ENCODE measurements around the gene ELL2.
"Not testable (repeated sequence)": the region's sequence is repeated elsewhere in the genome, so short reads cannot be mapped to it uniquely, and the experiment has no call there.

ELL2 gene

DNA sequence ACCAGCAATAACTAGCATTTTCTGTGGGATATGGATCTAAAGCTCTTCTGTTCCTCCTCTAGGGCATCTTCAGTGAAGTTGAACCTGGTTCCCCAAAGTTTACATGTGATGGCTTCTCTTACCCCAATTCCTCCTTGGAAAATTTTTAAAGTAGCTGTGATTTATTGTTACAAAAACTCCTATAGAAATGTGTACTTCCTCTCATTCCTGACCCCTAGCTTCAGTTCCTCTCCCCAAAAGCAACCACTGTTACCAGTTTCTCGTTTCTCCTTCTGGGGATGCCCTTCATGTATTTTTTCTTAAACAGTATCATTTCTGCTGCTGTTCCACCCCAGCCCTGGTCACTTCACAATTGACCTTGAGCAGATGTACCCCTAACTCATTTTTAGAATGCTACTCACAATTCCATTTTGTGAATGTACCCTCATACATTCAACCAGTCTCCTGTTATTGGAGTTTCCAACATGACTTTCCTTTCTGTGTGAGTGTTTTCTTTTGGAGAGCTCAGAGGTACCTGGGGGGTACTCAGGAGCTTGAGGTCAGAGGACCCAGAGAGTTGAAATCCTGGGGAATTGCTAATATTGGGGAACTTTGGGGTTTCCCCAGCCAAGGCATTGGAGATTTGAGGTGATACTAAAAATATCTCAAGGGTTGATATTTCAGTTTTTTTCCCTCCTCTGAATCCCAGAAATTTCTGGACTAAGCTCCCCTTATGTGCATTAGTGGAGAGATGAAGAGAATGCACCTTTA, 120.5 kb downstream of the ELL2 start:
- H2BK5ac ChIP-seq (ENCODE audit: low read length), result no peak overlapping the region
- H3K79me1 ChIP-seq (ENCODE audit: low read length), result no peaks in the 10 kb centered on the region
- no peak overlapping the region for H4K8ac ChIP-seq (ENCODE audit: low read depth, low read length)
- no peak overlapping the region for H3K9ac ChIP-seq (ENCODE audit: low read length)
- H3K4ac ChIP-seq (ENCODE audit: low read depth, low read length), result no peak overlapping the region
- no peak overlapping the region for H4K5ac ChIP-seq (ENCODE audit: low read length)
- no peak overlapping the region for H3K23ac ChIP-seq (ENCODE audit: low read length)
- H3K4me1 ChIP-seq (ENCODE audit: control insufficient read depth, low read depth, low read length), result no peaks in the 10 kb centered on the region
- H3K79me2 ChIP-seq (ENCODE audit: control insufficient read depth, insufficient read depth, low read length), result no peaks in the 10 kb centered on the region
- H3K4me2 ChIP-seq (ENCODE audit: low read length), result no peak overlapping the region
- H2BK120ac ChIP-seq (ENCODE audit: low read depth, low read length), result no peak overlapping the region
- no CpG with 5 or more reads among the region's 1 CpG for WGBS (ENCODE audit: extremely low coverage, insufficient coverage, low lambda C conversion rate)
- H2BK15ac ChIP-seq (replicated peaks; ENCODE audit: low read depth), result no peak overlapping the region
- H3K18ac ChIP-seq (ENCODE audit: low read length), result no peak overlapping the region
- no peaks in the 10 kb centered on the region for H3K27me3 ChIP-seq (ENCODE audit: insufficient read depth, low read length, poor library complexity)
- no peak overlapping the region for H2AK5ac ChIP-seq (ENCODE audit: low read length)
- no peak overlapping the region for H3K4me3 ChIP-seq (ENCODE audit: low read length)
- DNase-seq, result no peak
- H3K36me3 ChIP-seq (ENCODE audit: control insufficient read depth, insufficient read depth, low read length), result no peaks in the 10 kb centered on the region
- H3K27ac ChIP-seq (ENCODE audit: low read depth, low read length), result no peak overlapping the region
- no peak overlapping the region for H3K56ac ChIP-seq (ENCODE audit: low read length)

GRCh38 chr5:95839658-95840057, 122.0 kb downstream of the ELL2 start:
- Histone ChIP-seq H3K23ac (ENCODE audit: low read length) (no peak overlapping the region), H3K56ac (ENCODE audit: low read length) (no peak overlapping the region), H3K18ac (ENCODE audit: low read length) (no peak overlapping the region), H2BK15ac (replicated peaks; ENCODE audit: low read depth) (no peak overlapping the region), H3K27me3 (ENCODE audit: insufficient read depth, low read length, poor library complexity) (no peaks in the 10 kb centered on the region), H3K36me3 (ENCODE audit: control insufficient read depth, insufficient read depth, low read length) (no peaks in the 10 kb centered on the region), H3K4me1 (ENCODE audit: control insufficient read depth, low read depth, low read length) (no peaks in the 10 kb centered on the region), H2BK5ac (ENCODE audit: low read length) (no peak overlapping the region), H3K9ac (ENCODE audit: low read length) (no peak overlapping the region), H3K4me2 (ENCODE audit: low read length) (no peak overlapping the region), H3K4ac (ENCODE audit: low read depth, low read length) (no peak overlapping the region), H2AK5ac (ENCODE audit: low read length) (no peak overlapping the region), H3K27ac (ENCODE audit: low read depth, low read length) (no peak overlapping the region), H3K79me2 (ENCODE audit: control insufficient read depth, insufficient read depth, low read length) (no peaks in the 10 kb centered on the region), H4K5ac (ENCODE audit: low read length) (no peak overlapping the region), H2BK120ac (ENCODE audit: low read depth, low read length) (no peak overlapping the region), H3K4me3 (ENCODE audit: low read length) (no peak overlapping the region), H4K8ac (ENCODE audit: low read depth, low read length) (no peak overlapping the region), H3K79me1 (ENCODE audit: low read length) (no peaks in the 10 kb centered on the region)
- no CpG with 5 or more reads among the region's 2 CpGs for WGBS (ENCODE audit: extremely low coverage, insufficient coverage, low lambda C conversion rate)
- no peak for DNase-seq

- Histone ChIP-seq H3K56ac (ENCODE audit: low read length) (no peak overlapping the region), H3K4ac (ENCODE audit: low read depth, low read length) (no peak overlapping the region), H3K4me1 (ENCODE audit: control insufficient read depth, low read depth, low read length) (no peaks in the 10 kb centered on the region), H4K5ac (ENCODE audit: low read length) (no peak overlapping the region), H2BK15ac (replicated peaks; ENCODE audit: low read depth) (no peak overlapping the region), H3K9ac (ENCODE audit: low read length) (no peak overlapping the region), H3K23ac (ENCODE audit: low read length) (no peak overlapping the region), H3K4me2 (ENCODE audit: low read length) (no peak overlapping the region), H3K18ac (ENCODE audit: low read length) (no peak overlapping the region), H3K27me3 (ENCODE audit: insufficient read depth, low read length, poor library complexity) (no peaks in the 10 kb centered on the region), H3K79me2 (ENCODE audit: control insufficient read depth, insufficient read depth, low read length) (no peaks in the 10 kb centered on the region), H3K4me3 (ENCODE audit: low read length) (no peak overlapping the region), H2BK5ac (ENCODE audit: low read length) (no peak overlapping the region), H3K79me1 (ENCODE audit: low read length) (no peaks in the 10 kb centered on the region), H2BK120ac (ENCODE audit: low read depth, low read length) (no peak overlapping the region), H3K27ac (ENCODE audit: low read depth, low read length) (no peak overlapping the region), H3K36me3 (ENCODE audit: control insufficient read depth, insufficient read depth, low read length) (no peaks in the 10 kb centered on the region), H4K8ac (ENCODE audit: low read depth, low read length) (no peak overlapping the region), H2AK5ac (ENCODE audit: low read length) (no peak overlapping the region)
- WGBS (ENCODE audit: extremely low coverage, insufficient coverage, low lambda C conversion rate), result no CpG with 5 or more reads among the region's 1 CpG
- DNase-seq, result no peak
Measured at GRCh38 chr5:95838556-95838955, 123.1 kb downstream of the ELL2 start.

- H3K36me3 ChIP-seq (ENCODE audit: control insufficient read depth, insufficient read depth, low read length), result no peaks in the 10 kb centered on the region
- H3K4me3 ChIP-seq (ENCODE audit: low read length), result no peak overlapping the region
- no peak overlapping the region for H2BK120ac ChIP-seq (ENCODE audit: low read depth, low read length)
- H4K5ac ChIP-seq (ENCODE audit: low read length), result no peak overlapping the region
- no peaks in the 10 kb centered on the region for H3K4me1 ChIP-seq (ENCODE audit: control insufficient read depth, low read depth, low read length)
- H3K79me1 ChIP-seq (ENCODE audit: low read length), result no peaks in the 10 kb centered on the region
- no peak for DNase-seq
- no peak overlapping the region for H3K23ac ChIP-seq (ENCODE audit: low read length)
- H3K27me3 ChIP-seq (ENCODE audit: insufficient read depth, low read length, poor library complexity), result no peaks in the 10 kb centered on the region
- no peak overlapping the region for H3K18ac ChIP-seq (ENCODE audit: low read length)
- no peak overlapping the region for H4K8ac ChIP-seq (ENCODE audit: low read depth, low read length)
- H2BK5ac ChIP-seq (ENCODE audit: low read length), result no peak overlapping the region
- H3K9ac ChIP-seq (ENCODE audit: low read length), result no peak overlapping the region
- H3K79me2 ChIP-seq (ENCODE audit: control insufficient read depth, insufficient read depth, low read length), result no peaks in the 10 kb centered on the region
- no peak overlapping the region for H3K27ac ChIP-seq (ENCODE audit: low read depth, low read length)
- H3K56ac ChIP-seq (ENCODE audit: low read length), result no peak overlapping the region
- WGBS (ENCODE audit: extremely low coverage, insufficient coverage, low lambda C conversion rate), result no CpG with 5 or more reads among the region's 8 CpGs
- no peak overlapping the region for H3K4me2 ChIP-seq (ENCODE audit: low read length)
- no peak overlapping the region for H2AK5ac ChIP-seq (ENCODE audit: low read length)
- H2BK15ac ChIP-seq (replicated peaks; ENCODE audit: low read depth), result no peak overlapping the region
- H3K4ac ChIP-seq (ENCODE audit: low read depth, low read length), result no peak overlapping the region
Measured at GRCh38 chr5:95838001-95838520, 123.6 kb downstream of the ELL2 start.

GRCh38 chr5:95837492-95837891, 124.2 kb downstream of the ELL2 start:
- no CpG with 5 or more reads among the region's 5 CpGs for WGBS (ENCODE audit: extremely low coverage, insufficient coverage, low lambda C conversion rate)
- Histone ChIP-seq H4K5ac (ENCODE audit: low read length) (no peak overlapping the region), H2AK5ac (ENCODE audit: low read length) (no peak overlapping the region), H3K56ac (ENCODE audit: low read length) (no peak overlapping the region), H2BK15ac (replicated peaks; ENCODE audit: low read depth) (no peak overlapping the region), H2BK5ac (ENCODE audit: low read length) (no peak overlapping the region), H3K27me3 (ENCODE audit: insufficient read depth, low read length, poor library complexity) (no peaks in the 10 kb centered on the region), H3K27ac (ENCODE audit: low read depth, low read length) (no peak overlapping the region), H3K4me3 (ENCODE audit: low read length) (no peak overlapping the region), H4K8ac (ENCODE audit: low read depth, low read length) (no peak overlapping the region), H3K79me2 (ENCODE audit: control insufficient read depth, insufficient read depth, low read length) (no peaks in the 10 kb centered on the region), H3K4me2 (ENCODE audit: low read length) (no peak overlapping the region), H3K36me3 (ENCODE audit: control insufficient read depth, insufficient read depth, low read length) (no peaks in the 10 kb centered on the region), H3K4ac (ENCODE audit: low read depth, low read length) (no peak overlapping the region), H3K18ac (ENCODE audit: low read length) (no peak overlapping the region), H2BK120ac (ENCODE audit: low read depth, low read length) (no peak overlapping the region), H3K23ac (ENCODE audit: low read length) (no peak overlapping the region), H3K79me1 (ENCODE audit: low read length) (no peaks in the 10 kb centered on the region), H3K4me1 (ENCODE audit: control insufficient read depth, low read depth, low read length) (no peaks in the 10 kb centered on the region), H3K9ac (ENCODE audit: low read length) (no peak overlapping the region)
- DNase-seq, result no peak

GRCh38 chr5:95836971-95837370, 124.7 kb downstream of the ELL2 start:
- not testable (repeated sequence) for H3K36me3 ChIP-seq (ENCODE audit: control insufficient read depth, insufficient read depth, low read length); H3K56ac ChIP-seq (ENCODE audit: low read length); H3K4me3 ChIP-seq (ENCODE audit: low read length); H2BK120ac ChIP-seq (ENCODE audit: low read depth, low read length); H4K8ac ChIP-seq (ENCODE audit: low read depth, low read length); H3K4me2 ChIP-seq (ENCODE audit: low read length); H3K9ac ChIP-seq (ENCODE audit: low read length); H3K27ac ChIP-seq (ENCODE audit: low read depth, low read length); H3K79me2 ChIP-seq (ENCODE audit: control insufficient read depth, insufficient read depth, low read length); H3K4me1 ChIP-seq (ENCODE audit: control insufficient read depth, low read depth, low read length); H2BK15ac ChIP-seq (replicated peaks; ENCODE audit: low read depth); H3K23ac ChIP-seq (ENCODE audit: low read length); H2BK5ac ChIP-seq (ENCODE audit: low read length); H3K27me3 ChIP-seq (ENCODE audit: insufficient read depth, low read length, poor library complexity); H2AK5ac ChIP-seq (ENCODE audit: low read length); H4K5ac ChIP-seq (ENCODE audit: low read length); DNase-seq; H3K18ac ChIP-seq (ENCODE audit: low read length); H3K4ac ChIP-seq (ENCODE audit: low read depth, low read length); H3K79me1 ChIP-seq (ENCODE audit: low read length)
- WGBS (ENCODE audit: extremely low coverage, insufficient coverage, low lambda C conversion rate), result no CpG with 5 or more reads among the region's 4 CpGs
